Mucosa of descending colon (tissue), 3 donors: ENCODE data around the gene MRPL22. TPM values are rescaled to one million over a fixed set of nuclear protein-coding genes. Genes with fewer than 3 reads are reported as not detected.
"Not testable (repeated sequence)": the region's sequence is repeated elsewhere in the genome, so short reads cannot be mapped to it uniquely, and the experiment has no call there.

Source experiments
- ATAC-seq: fragments of 200-7000 bp; cut with Tn5 transposase; one replicate; pipeline ENCODE4 v1.9.1; 2020; ENCODE audit warnings: mild to moderate bottlenecking, moderate library complexity
- DNase-seq, 3 donors: peaks; one replicate each; pipeline ENCODE4 v3.0.0-alpha.2; 2020
- H3K36me3 ChIP-seq: fragments of 200-600 bp; one replicate; pipeline ENCODE4 v1.8.0; 2021; ENCODE audit warnings: low read depth, mild to moderate bottlenecking
- H3K4me1 ChIP-seq: fragments of 200-600 bp; one replicate; pipeline ENCODE4 v1.8.0; 2021; ENCODE audit warnings: low read depth, mild to moderate bottlenecking
- H3K4me3 ChIP-seq: fragments of 200-600 bp; one replicate; pipeline ENCODE4 v1.8.0; 2021; ENCODE audit warnings: mild to moderate bottlenecking
- H3K9me3 ChIP-seq: fragments of 200-600 bp; one replicate; pipeline ENCODE4 v1.8.0; 2021; ENCODE audit warnings: mild to moderate bottlenecking
- intact Hi-C, 2 donors: fragments of 100-400 bp; cut with DNase I in 1 of 2; cut with micrococcal nuclease in 1 of 2; formaldehyde crosslinking; loops; one replicate each; pipeline versions ENCODE4 v1.11.0 to v1.11.1; 2022; cut with DNase I, micrococcal nuclease
- total RNA-seq, 3 donors: library from RNA; stranded (reverse); fragmentation: NEBNext Ultra II Directional in 2 of 3; extraction: Animal tissue kit (Norgen Biotek cat#: 25700) in 2 of 3; gene quantifications; one replicate each; pipeline versions ENCODE4 v1.2.1 to v1.2.4, GENCODE V29; 2021 to 2023
- TF ChIP-seq, protein P1 (sequence below): fragments of 200-600 bp; IDR thresholded peaks from one replicate; pipeline ENCODE4 v1.8.0; 2022; ENCODE audit warnings: antibody characterized with exemption, mild to moderate bottlenecking
- donor health status: DM: no; HTN: no; CAD: no; lungs with moderate emphysema.
- donor health status: DM: no; HTN: no; CAD: no.
- donor health status: DM: no; HTN: yes; CAD: no.

MRPL22 gene
- total RNA-seq, 3 donors from 2014 or later: 30.0 to 50.9 (median 36.0) TPM

DNA sequence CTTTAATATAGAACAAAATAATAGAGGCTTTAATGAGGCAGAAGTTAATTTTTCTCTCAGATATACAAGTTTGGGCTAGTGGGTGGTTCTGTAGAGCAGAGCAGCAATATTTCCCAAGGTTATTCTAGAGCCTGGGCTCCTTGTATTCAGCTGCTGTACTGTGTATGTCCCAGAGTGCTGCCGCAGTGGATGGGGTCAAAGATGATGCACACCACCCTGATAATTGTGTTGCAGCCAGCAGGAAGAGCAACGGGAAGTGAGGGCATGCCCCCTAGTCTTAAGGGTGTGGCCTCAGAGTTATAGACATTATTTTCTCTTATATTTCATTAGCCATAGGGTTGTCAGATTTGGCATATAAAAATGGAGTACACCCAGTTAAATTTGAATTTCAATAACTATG is 48.8 kb downstream of the MRPL22 start:
- intact Hi-C loops: no loop called here
- DNase-seq (no peak), ATAC-seq (no peak)
- TF ChIP-seq, protein P1, sequence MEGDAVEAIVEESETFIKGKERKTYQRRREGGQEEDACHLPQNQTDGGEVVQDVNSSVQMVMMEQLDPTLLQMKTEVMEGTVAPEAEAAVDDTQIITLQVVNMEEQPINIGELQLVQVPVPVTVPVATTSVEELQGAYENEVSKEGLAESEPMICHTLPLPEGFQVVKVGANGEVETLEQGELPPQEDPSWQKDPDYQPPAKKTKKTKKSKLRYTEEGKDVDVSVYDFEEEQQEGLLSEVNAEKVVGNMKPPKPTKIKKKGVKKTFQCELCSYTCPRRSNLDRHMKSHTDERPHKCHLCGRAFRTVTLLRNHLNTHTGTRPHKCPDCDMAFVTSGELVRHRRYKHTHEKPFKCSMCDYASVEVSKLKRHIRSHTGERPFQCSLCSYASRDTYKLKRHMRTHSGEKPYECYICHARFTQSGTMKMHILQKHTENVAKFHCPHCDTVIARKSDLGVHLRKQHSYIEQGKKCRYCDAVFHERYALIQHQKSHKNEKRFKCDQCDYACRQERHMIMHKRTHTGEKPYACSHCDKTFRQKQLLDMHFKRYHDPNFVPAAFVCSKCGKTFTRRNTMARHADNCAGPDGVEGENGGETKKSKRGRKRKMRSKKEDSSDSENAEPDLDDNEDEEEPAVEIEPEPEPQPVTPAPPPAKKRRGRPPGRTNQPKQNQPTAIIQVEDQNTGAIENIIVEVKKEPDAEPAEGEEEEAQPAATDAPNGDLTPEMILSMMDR: no peak
- Histone ChIP-seq H3K4me1 (no peaks in the 10 kb centered on the region), H3K9me3 (no peaks in the 10 kb centered on the region), H3K4me3 (no peak overlapping the region), H3K36me3 (no peaks in the 10 kb centered on the region)

DNA sequence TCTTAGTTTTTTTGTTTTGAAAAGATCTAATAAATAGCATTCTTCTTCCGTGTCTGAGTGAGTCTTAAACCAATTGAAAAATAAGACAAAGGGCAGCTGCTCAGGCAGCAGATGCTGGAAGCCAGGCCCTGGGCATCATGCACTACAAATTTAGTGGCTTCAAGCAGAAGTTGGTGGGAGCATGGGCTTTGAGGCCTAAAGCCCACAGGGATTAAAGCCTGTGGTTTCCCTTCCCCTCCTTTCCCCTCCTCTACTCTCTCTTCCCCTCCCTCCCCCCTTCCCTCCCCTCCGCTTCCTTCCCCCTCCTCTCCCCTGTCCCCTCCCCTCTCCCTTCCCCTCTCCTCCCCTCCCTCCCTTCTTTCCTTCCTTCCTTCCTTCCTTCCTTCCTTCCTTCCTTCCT is 52.6 kb downstream of the MRPL22 start:
- DNase-seq (no peak), ATAC-seq (no peak)
- TF ChIP-seq, protein P1: no peak
- no peaks in the 10 kb centered on the region for H3K4me1 ChIP-seq
- H3K4me3 ChIP-seq: no peak overlapping the region
- intact Hi-C loops: no loop called here
- H3K36me3 ChIP-seq: no peaks in the 10 kb centered on the region
- H3K9me3 ChIP-seq: no peaks in the 10 kb centered on the region

- no peaks in the 10 kb centered on the region for H3K36me3 ChIP-seq
- intact Hi-C loops: no loop called here
- H3K4me1 ChIP-seq: no peaks in the 10 kb centered on the region
- DNase-seq: no peak
- H3K9me3 ChIP-seq: no peaks in the 10 kb centered on the region
- TF ChIP-seq, protein P1: no peak
- no peak for ATAC-seq
- H3K4me3 ChIP-seq: no peak overlapping the region
These were observed 54.8 kb downstream of the MRPL22 start for GRCh38 chr5:154995679-154996078.

DNA sequence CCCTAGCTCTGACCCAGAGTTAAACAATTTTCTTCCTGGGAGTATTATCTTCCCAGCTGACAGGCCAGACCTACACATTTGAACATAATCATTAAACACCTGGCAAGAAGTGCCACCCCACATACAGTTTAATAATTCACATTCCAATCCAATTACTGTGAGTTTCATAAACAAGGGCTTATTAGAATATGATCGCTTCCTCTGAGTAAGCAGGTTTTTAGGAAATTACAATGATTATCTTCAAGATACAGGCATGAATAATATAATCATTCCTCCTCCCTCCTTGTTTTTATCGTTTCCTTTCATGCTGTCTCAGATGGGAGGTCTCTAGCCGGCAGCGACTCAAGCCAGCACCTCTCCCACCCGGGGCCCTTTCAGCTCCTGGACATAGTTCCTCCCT is 56.9 kb downstream of the MRPL22 start:
- no peak for DNase-seq
- intact Hi-C loops: no loop called here
- no peak for ATAC-seq
- Histone ChIP-seq H3K4me3 (no peak overlapping the region), H3K9me3 (no peaks in the 10 kb centered on the region), H3K36me3 (no peaks in the 10 kb centered on the region), H3K4me1 (no peaks in the 10 kb centered on the region)
- TF ChIP-seq, protein P1: no peak

DNA sequence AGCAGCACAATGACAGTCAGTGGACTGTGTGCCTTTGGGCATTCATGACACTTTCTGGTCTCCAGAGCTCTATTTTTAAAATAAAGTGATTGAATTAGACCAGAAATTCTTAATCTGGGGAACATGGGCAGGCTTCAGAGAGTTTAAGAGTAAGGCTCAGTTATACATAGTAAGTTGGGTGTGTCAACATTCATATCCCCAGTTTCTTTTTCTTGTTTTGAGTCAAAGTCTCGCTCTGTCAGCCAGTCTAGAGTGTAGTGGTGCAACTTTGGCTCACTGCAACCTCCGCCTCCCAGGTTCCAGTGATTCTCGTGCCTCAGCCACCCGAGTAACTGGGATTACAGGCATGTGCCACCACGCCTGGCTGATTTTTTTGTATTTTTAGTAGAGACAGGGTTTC is 59.0 kb downstream of the MRPL22 start:
- Histone ChIP-seq H3K4me1 (no peaks in the 10 kb centered on the region), H3K36me3 (no peaks in the 10 kb centered on the region), H3K4me3 (no peak overlapping the region), H3K9me3 (no peaks in the 10 kb centered on the region)
- no peak for ATAC-seq
- DNase-seq: no peak
- intact Hi-C loops: no loop called here
- TF ChIP-seq, protein P1: no peak

DNA sequence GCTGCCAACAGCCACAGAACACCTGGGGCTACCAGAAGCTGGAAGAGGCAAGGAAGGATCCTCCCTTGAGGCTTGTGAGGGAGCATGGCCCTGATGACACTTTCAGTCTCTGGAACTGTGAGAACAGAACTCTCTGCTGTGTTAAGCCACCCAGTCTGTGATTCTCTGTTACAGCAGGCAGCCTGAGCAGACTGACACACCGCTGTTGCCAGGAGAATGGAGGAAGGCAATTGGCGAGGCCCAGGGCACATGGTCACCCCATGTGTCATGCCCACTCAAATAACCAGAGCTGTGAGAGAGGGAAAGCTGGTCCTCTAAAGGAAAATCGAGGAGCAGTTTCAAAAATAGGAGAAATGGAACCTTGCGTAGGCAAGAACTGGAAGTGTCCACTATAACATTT is 60.6 kb downstream of the MRPL22 start:
- Histone ChIP-seq H3K4me1 (no peaks in the 10 kb centered on the region), H3K36me3 (no peaks in the 10 kb centered on the region), H3K9me3 (no peaks in the 10 kb centered on the region), H3K4me3 (no peak overlapping the region)
- no peak for ATAC-seq
- intact Hi-C loops: no loop called here
- DNase-seq: no peak
- TF ChIP-seq, protein P1: no peak

DNA sequence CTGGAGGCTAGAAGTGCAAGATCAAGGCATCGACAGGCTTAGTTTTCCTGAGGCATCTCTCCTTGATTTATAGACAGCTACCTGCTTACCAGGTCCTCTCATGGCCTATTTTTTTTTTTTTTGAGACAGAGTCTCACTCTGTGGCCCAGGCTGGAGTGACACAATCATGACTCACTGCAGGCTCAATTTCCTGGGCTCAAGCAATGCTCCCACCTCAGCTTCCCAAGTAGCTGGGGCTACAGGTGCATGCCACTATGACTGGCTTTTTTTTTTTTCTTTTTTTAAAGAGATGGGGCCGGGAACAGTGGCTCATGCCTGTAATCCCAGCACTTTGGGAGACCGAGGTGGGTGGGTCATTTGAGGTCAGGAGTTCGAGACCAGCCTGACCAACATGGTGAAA is 61.8 kb downstream of the MRPL22 start:
- intact Hi-C loops, H3K4me1 ChIP-seq, H3K36me3 ChIP-seq, H3K4me3 ChIP-seq, DNase-seq, H3K9me3 ChIP-seq, ATAC-seq: not testable (repeated sequence)
